MM.1S (cell line): Measurements from ENCODE around the gene PLA2G7.

ENCODE experiments used
- DNase-seq: peaks from one replicate; pipeline ENCODE4 v3.0.0-alpha.2; 2015
- H2AFZ ChIP-seq: fragments of 300-600 bp; sonication (generic); 2 replicates; pipeline ENCODE4 v1.6.0; 2016; ENCODE audit warnings: antibody characterized with exemption, low read length
- H3F3A ChIP-seq: fragments of 300-600 bp; sonication (generic); 2 replicates; pipeline ENCODE4 v1.6.1; 2016; ENCODE audit warnings: mild to moderate bottlenecking, antibody characterized with exemption, low read length, moderate library complexity, mixed read lengths; ENCODE audit not compliant: insufficient read depth
- H3K27ac ChIP-seq: fragments of 300-600 bp; sonication (generic); 2 replicates; pipeline ENCODE4 v1.5.1; 2016; ENCODE audit warnings: mild to moderate bottlenecking, low read length
- H3K27me3 ChIP-seq: fragments of 300-600 bp; sonication (generic); replicated peaks from 2 replicates; pipeline ENCODE4 v1.6.0; 2016; ENCODE audit warnings: low read length; ENCODE audit not compliant: insufficient read depth
- H3K36me3 ChIP-seq: fragments of 300-600 bp; sonication (generic); replicated peaks from 2 replicates; pipeline ENCODE4 v1.6.1; 2016; ENCODE audit warnings: mild to moderate bottlenecking, low read length, mixed read lengths; ENCODE audit not compliant: insufficient read depth
- H3K4me1 ChIP-seq: fragments of 300-600 bp; sonication (generic); 2 replicates; pipeline ENCODE4 v1.6.1; 2016; ENCODE audit warnings: low read length, mixed read lengths
- H3K4me2 ChIP-seq: fragments of 300-600 bp; sonication (generic); 2 replicates; pipeline ENCODE4 v1.6.0; 2016; ENCODE audit warnings: low read depth, low read length
- H3K4me3 ChIP-seq: fragments of 300-600 bp; sonication (generic); 2 replicates; pipeline ENCODE4 v1.5.1; 2016; ENCODE audit warnings: low read length, mixed read lengths
- H3K79me2 ChIP-seq: fragments of 300-600 bp; sonication (generic); 2 replicates; pipeline ENCODE4 v1.6.1; 2016; ENCODE audit warnings: mixed run types, low read length, mixed read lengths
- H3K9ac ChIP-seq: fragments of 300-600 bp; sonication (generic); 2 replicates; pipeline ENCODE4 v1.6.1; 2016; ENCODE audit warnings: low read length, mixed read lengths
- H3K9me2 ChIP-seq: fragments of 300-600 bp; sonication (generic); replicated peaks from 2 replicates; pipeline ENCODE4 v1.6.1; 2016; ENCODE audit warnings: mild to moderate bottlenecking, low read length, mixed read lengths; ENCODE audit not compliant: insufficient read depth
- H3K9me3 ChIP-seq: fragments of 300-600 bp; sonication (generic); replicated peaks from 2 replicates; pipeline ENCODE4 v1.6.1; 2016; ENCODE audit warnings: mild to moderate bottlenecking, low read length, mixed read lengths; ENCODE audit not compliant: insufficient read depth
- H4K20me1 ChIP-seq: fragments of 300-600 bp; sonication (generic); 2 replicates; pipeline ENCODE4 v1.6.1; 2016; ENCODE audit warnings: mild to moderate bottlenecking, low read length, moderate library complexity, mixed read lengths; ENCODE audit not compliant: insufficient read depth
- CTCF ChIP-seq: fragments of 300-600 bp; sonication (generic); IDR thresholded peaks from 2 replicates; pipeline ENCODE4 v1.5.1; 2016; ENCODE audit warnings: antibody characterized with exemption, low read length, mixed read lengths
- EZH2 ChIP-seq: fragments of 300-600 bp; sonication (generic); optimal IDR thresholded peaks from 2 replicates; pipeline ENCODE3; 2017; ENCODE audit warnings: low read depth, mild to moderate bottlenecking, antibody characterized with exemption, low read length, mixed read lengths
- EZH2phosphoT487 ChIP-seq: fragments of 300-600 bp; sonication (generic); IDR thresholded peaks from 2 replicates; pipeline ENCODE4 v1.6.1; 2018; ENCODE audit warnings: antibody characterized with exemption, low read length

The PLA2G7 gene

GRCh38 chr6:46719099-46719498, 16.1 kb downstream of the PLA2G7 start:
- Histone ChIP-seq H3K4me3 (no peak overlapping the region), H3K36me3 (no peaks in the 10 kb centered on the region), H3K4me1 (no peaks in the 10 kb centered on the region), H3K27ac (no peak overlapping the region), H3F3A (no peaks in the 10 kb centered on the region), H3K79me2 (no peaks in the 10 kb centered on the region), H2AFZ (no peak overlapping the region), H3K9me3 (no peaks in the 10 kb centered on the region), H4K20me1 (no peaks in the 10 kb centered on the region), H3K27me3 (no peaks in the 10 kb centered on the region), H3K9me2 (no peaks in the 10 kb centered on the region), H3K4me2 (no peak overlapping the region), H3K9ac (no peak overlapping the region)
- no peak for DNase-seq
- TF ChIP-seq CTCF (no peak), EZH2 (no peak), EZH2phosphoT487 (no peak)

- Histone ChIP-seq H3K9me2 (no peaks in the 10 kb centered on the region), H4K20me1 (no peaks in the 10 kb centered on the region), H3K4me2 (no peak overlapping the region), H3K79me2 (no peaks in the 10 kb centered on the region), H3K9me3 (no peaks in the 10 kb centered on the region), H3K27me3 (no peaks in the 10 kb centered on the region), H3K27ac (no peak overlapping the region), H2AFZ (no peak overlapping the region), H3K4me3 (no peak overlapping the region), H3F3A (no peaks in the 10 kb centered on the region), H3K36me3 (no peaks in the 10 kb centered on the region), H3K4me1 (no peaks in the 10 kb centered on the region), H3K9ac (no peak overlapping the region)
- TF ChIP-seq EZH2phosphoT487 (no peak), EZH2 (no peak)
- DNase-seq, result no peak
These were observed 20.0 kb downstream of the PLA2G7 start for GRCh38 chr6:46715141-46715540.

- Histone ChIP-seq H3K4me3 (no peak overlapping the region), H3K27me3 (no peaks in the 10 kb centered on the region), H3K4me2 (no peak overlapping the region), H3K27ac (no peak overlapping the region), H4K20me1 (no peaks in the 10 kb centered on the region), H3K4me1 (no peaks in the 10 kb centered on the region), H3F3A (no peaks in the 10 kb centered on the region), H3K9me2 (no peaks in the 10 kb centered on the region), H3K79me2 (no peaks in the 10 kb centered on the region), H3K9ac (no peak overlapping the region), H3K36me3 (no peaks in the 10 kb centered on the region), H3K9me3 (no peaks in the 10 kb centered on the region), H2AFZ (no peak overlapping the region)
- TF ChIP-seq EZH2phosphoT487 (no peak), EZH2 (no peak), CTCF (no peak)
- no peak for DNase-seq
These were observed 23.7 kb downstream of the PLA2G7 start for GRCh38 chr6:46711491-46711890.

- Histone ChIP-seq H3K4me2 (no peak overlapping the region), H3K4me3 (no peak overlapping the region), H2AFZ (no peak overlapping the region), H3K79me2 (no peaks in the 10 kb centered on the region), H4K20me1 (no peaks in the 10 kb centered on the region), H3K4me1 (no peaks in the 10 kb centered on the region), H3F3A (no peaks in the 10 kb centered on the region), H3K27me3 (no peaks in the 10 kb centered on the region), H3K9me2 (no peaks in the 10 kb centered on the region), H3K9me3 (no peaks in the 10 kb centered on the region), H3K9ac (no peak overlapping the region), H3K36me3 (no peaks in the 10 kb centered on the region), H3K27ac (no peak overlapping the region)
- no peak for TF ChIP-seq EZH2phosphoT487
- no peak for TF ChIP-seq EZH2
- TF ChIP-seq CTCF, result no peak
- no peak for DNase-seq
These were observed 28.7 kb downstream of the PLA2G7 start for GRCh38 chr6:46706464-46706863.
